ENCODE data around the gene REPS2. TPM values are rescaled to one million over a fixed set of nuclear protein-coding genes. Genes with fewer than 3 reads are reported as not detected.
A peak's percentile ranks its signal among the peaks of the same experiment; 100 is the strongest.

The REPS2 gene
- total RNA-seq, 1 donor: 1.7 TPM

- peak; percentile 83 for DNase-seq (ENCODE audit: low read depth)
- TF ChIP-seq CTCF (IDR thresholded peaks at IDR 0.05; ENCODE audit: insufficient read depth, low read length): peak; percentile 85
- H3K4me3 ChIP-seq (ENCODE audit: low read depth, low read length): no peak overlapping the region
Observed at GRCh38 chrX:17046478-17047097, 100.1 kb downstream of the REPS2 start.

DNA sequence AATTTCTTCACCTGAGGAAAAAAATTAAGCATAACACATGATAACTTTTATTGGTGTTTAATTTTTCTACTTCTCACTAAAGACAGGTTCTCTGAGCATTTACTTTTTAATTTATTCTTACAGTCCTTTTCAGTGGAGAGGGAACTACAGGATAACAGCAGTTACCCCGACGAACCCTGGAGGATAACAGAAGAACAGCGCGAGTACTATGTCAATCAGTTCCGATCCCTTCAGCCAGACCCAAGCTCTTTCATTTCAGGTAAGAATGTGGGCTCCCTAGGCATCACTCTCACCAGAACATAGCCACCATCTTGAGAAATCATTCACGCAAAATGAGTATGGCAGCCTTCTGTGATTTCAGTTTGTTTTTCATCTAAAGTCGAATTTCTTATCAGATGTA, 100.8 kb downstream of the REPS2 start:
- DNase-seq (ENCODE audit: low read depth): no peak
- no peak overlapping the region for H3K4me3 ChIP-seq (ENCODE audit: low read depth, low read length)
- TF ChIP-seq CTCF (IDR thresholded peaks at IDR 0.05; ENCODE audit: insufficient read depth, low read length): no peak

- H3K4me3 ChIP-seq (ENCODE audit: low read depth, low read length): no peak overlapping the region
- no peak for TF ChIP-seq CTCF (IDR thresholded peaks at IDR 0.05; ENCODE audit: insufficient read depth, low read length)
- no peak for DNase-seq (ENCODE audit: low read depth)
Observed at GRCh38 chrX:17052210-17052609, 105.8 kb downstream of the REPS2 start.

- H3K4me3 ChIP-seq (ENCODE audit: low read depth, low read length): no peak overlapping the region
- no peak for TF ChIP-seq CTCF (IDR thresholded peaks at IDR 0.05; ENCODE audit: insufficient read depth, low read length)
- peak; percentile 22 for DNase-seq (ENCODE audit: low read depth)
Observed at GRCh38 chrX:17052793-17053192, 106.3 kb downstream of the REPS2 start.

GRCh38 chrX:17053502-17053901, 107.0 kb downstream of the REPS2 start:
- no peak overlapping the region for H3K4me3 ChIP-seq (ENCODE audit: low read depth, low read length)
- no peak for TF ChIP-seq CTCF (IDR thresholded peaks at IDR 0.05; ENCODE audit: insufficient read depth, low read length)
- DNase-seq (ENCODE audit: low read depth): peak; percentile 26

- TF ChIP-seq CTCF (IDR thresholded peaks at IDR 0.05; ENCODE audit: insufficient read depth, low read length): no peak
- no peak overlapping the region for H3K4me3 ChIP-seq (ENCODE audit: low read depth, low read length)
- DNase-seq (ENCODE audit: low read depth): no peak
Observed at GRCh38 chrX:17056868-17057608, 110.6 kb downstream of the REPS2 start.

Measured in fibroblast of the aortic adventitia (primary cell).